ENCODE data around the gene TMEM45A.

The TMEM45A gene

GRCh38 chr3:100605358-100605757 lies 112.9 kb downstream of the TMEM45A start:
- Histone ChIP-seq H3K9ac (no peak overlapping the region), H4K20me1 (no peaks in the 10 kb centered on the region), H3K4me3 (no peak overlapping the region), H3K27me3 (no peaks in the 10 kb centered on the region), H3K4me2 (no peak overlapping the region), H3K27ac (no peak overlapping the region), H3K4me1 (peaks cover 31% of the 10 kb centered on the region), H3K9me3 (peaks cover 11% of the 10 kb centered on the region), H3K36me3 (no peaks in the 10 kb centered on the region)
- no peak for TF ChIP-seq Cebpa-rat (IDR thresholded peaks at IDR 0.05)

GRCh38 chr3:100606894-100607512 lies 114.6 kb downstream of the TMEM45A start:
- Histone ChIP-seq H3K9ac (no peak overlapping the region), H3K9me3 (no peaks in the 10 kb centered on the region), H3K4me1 (peaks cover 21% of the 10 kb centered on the region), H4K20me1 (no peaks in the 10 kb centered on the region), H3K4me3 (no peak overlapping the region), H3K4me2 (no peak overlapping the region), H3K36me3 (no peaks in the 10 kb centered on the region), H3K27me3 (no peaks in the 10 kb centered on the region), H3K27ac (no peak overlapping the region)
- no peak for TF ChIP-seq Cebpa-rat (IDR thresholded peaks at IDR 0.05)

- Histone ChIP-seq H4K20me1 (no peaks in the 10 kb centered on the region), H3K27ac (no peak within 1 kb of the TSS), H3K9me3 (no peaks in the 10 kb centered on the region), H3K4me3 (no peak within 1 kb of the TSS), H3K27me3 (no peaks in the 10 kb centered on the region), H3K4me1 (peaks cover 6% of the 10 kb centered on the region; the same call in 1 of the 2 replicates), H3K4me2 (no peak within 1 kb of the TSS), H3K9ac (no peak within 1 kb of the TSS), H3K36me3 (no peaks in the 10 kb centered on the region)
- no peak for TF ChIP-seq Cebpa-rat (IDR thresholded peaks at IDR 0.05)
Observed at GRCh38 chr3:100609305-100609704, 116.9 kb downstream of the TMEM45A start, which contains the start of gene ADGRG7. TSS of gene ADGRG7 (plus strand) at chr3:100609601. CDS start at chr3:100609857, 256 bp downstream.

- H3K27me3 ChIP-seq, result no peaks in the 10 kb centered on the region
- no peak overlapping the region for H3K4me2 ChIP-seq
- H3K4me3 ChIP-seq, result no peak overlapping the region
- no peak overlapping the region for H3K9ac ChIP-seq
- peaks cover 6% of the 10 kb centered on the region; the same call in 1 of the 2 replicates for H3K4me1 ChIP-seq
- no peak for TF ChIP-seq Cebpa-rat (IDR thresholded peaks at IDR 0.05)
- no peak overlapping the region for H3K27ac ChIP-seq
- no peaks in the 10 kb centered on the region for H4K20me1 ChIP-seq
- no peaks in the 10 kb centered on the region for H3K9me3 ChIP-seq
- no peaks in the 10 kb centered on the region for H3K36me3 ChIP-seq
Observed at GRCh38 chr3:100609963-100610362, 117.5 kb downstream of the TMEM45A start.

- Histone ChIP-seq H3K36me3 (no peaks in the 10 kb centered on the region), H3K9me3 (no peaks in the 10 kb centered on the region), H3K9ac (no peak overlapping the region), H4K20me1 (no peaks in the 10 kb centered on the region), H3K27ac (no peak overlapping the region), H3K4me2 (no peak overlapping the region), H3K4me1 (peaks cover 6% of the 10 kb centered on the region; the same call in 1 of the 2 replicates), H3K4me3 (no peak overlapping the region), H3K27me3 (no peaks in the 10 kb centered on the region)
- no peak for TF ChIP-seq Cebpa-rat (IDR thresholded peaks at IDR 0.05)
Observed at GRCh38 chr3:100611221-100611620, 118.8 kb downstream of the TMEM45A start.

- Histone ChIP-seq H3K36me3 (no peaks in the 10 kb centered on the region), H4K20me1 (no peaks in the 10 kb centered on the region), H3K9me3 (no peaks in the 10 kb centered on the region), H3K27me3 (no peaks in the 10 kb centered on the region), H3K4me3 (no peak overlapping the region), H3K4me2 (no peak overlapping the region), H3K27ac (no peak overlapping the region), H3K9ac (no peak overlapping the region), H3K4me1 (peaks cover 6% of the 10 kb centered on the region; the same call in 1 of the 2 replicates)
- no peak for TF ChIP-seq Cebpa-rat (IDR thresholded peaks at IDR 0.05)
Observed at GRCh38 chr3:100613721-100614390, 121.4 kb downstream of the TMEM45A start.

- Histone ChIP-seq H4K20me1 (no peaks in the 10 kb centered on the region), H3K27ac (no peak overlapping the region), H3K9me3 (no peaks in the 10 kb centered on the region), H3K4me1 (no peaks in the 10 kb centered on the region), H3K4me3 (no peak overlapping the region), H3K27me3 (no peaks in the 10 kb centered on the region), H3K9ac (no peak overlapping the region), H3K36me3 (no peaks in the 10 kb centered on the region), H3K4me2 (no peak overlapping the region)
- no peak for TF ChIP-seq Cebpa-rat (IDR thresholded peaks at IDR 0.05)
Observed at GRCh38 chr3:100614941-100615340, 122.5 kb downstream of the TMEM45A start.

GRCh38 chr3:100615684-100616083 lies 123.3 kb downstream of the TMEM45A start:
- Histone ChIP-seq H4K20me1 (no peaks in the 10 kb centered on the region), H3K27ac (no peak overlapping the region), H3K4me2 (no peak overlapping the region), H3K4me1 (no peaks in the 10 kb centered on the region), H3K4me3 (no peak overlapping the region), H3K36me3 (no peaks in the 10 kb centered on the region), H3K27me3 (no peaks in the 10 kb centered on the region), H3K9ac (no peak overlapping the region), H3K9me3 (no peaks in the 10 kb centered on the region)
- TF ChIP-seq Cebpa-rat (IDR thresholded peaks at IDR 0.05), result no peak

GRCh38 chr3:100621251-100621650 lies 128.8 kb downstream of the TMEM45A start:
- Histone ChIP-seq H3K27ac (no peak overlapping the region), H3K27me3 (no peaks in the 10 kb centered on the region), H3K4me2 (no peak overlapping the region), H3K4me1 (no peaks in the 10 kb centered on the region), H3K36me3 (no peaks in the 10 kb centered on the region), H3K9ac (no peak overlapping the region), H3K4me3 (no peak overlapping the region), H3K9me3 (peaks cover 5% of the 10 kb centered on the region), H4K20me1 (no peaks in the 10 kb centered on the region)
- TF ChIP-seq Cebpa-rat (IDR thresholded peaks at IDR 0.05), result no peak

Measured in BLaER1 (cell line).